ENCODE data around the gene SLC25A14.

The SLC25A14 gene

DNA sequence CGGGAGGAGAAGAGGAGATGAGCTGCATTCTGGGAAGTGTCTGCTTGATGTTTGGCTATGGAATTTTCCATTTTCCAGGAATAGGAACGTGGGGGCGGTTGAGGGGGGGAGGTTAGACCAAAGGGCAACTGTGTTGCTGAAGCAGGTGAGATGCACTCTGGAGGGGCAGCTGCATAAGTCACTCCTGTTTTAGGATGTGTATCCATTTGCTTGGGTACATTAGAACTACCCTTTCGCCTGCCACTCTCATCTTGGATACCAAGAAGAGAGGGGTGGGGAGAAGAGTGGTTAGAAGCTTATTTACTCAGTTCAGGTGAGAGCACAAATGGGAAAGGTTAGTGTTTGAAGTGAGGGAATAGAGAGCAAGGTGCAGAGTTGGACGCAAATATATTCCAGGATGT lies 46.7 kb downstream of the SLC25A14 start:
- TF ChIP-seq, protein P1, sequence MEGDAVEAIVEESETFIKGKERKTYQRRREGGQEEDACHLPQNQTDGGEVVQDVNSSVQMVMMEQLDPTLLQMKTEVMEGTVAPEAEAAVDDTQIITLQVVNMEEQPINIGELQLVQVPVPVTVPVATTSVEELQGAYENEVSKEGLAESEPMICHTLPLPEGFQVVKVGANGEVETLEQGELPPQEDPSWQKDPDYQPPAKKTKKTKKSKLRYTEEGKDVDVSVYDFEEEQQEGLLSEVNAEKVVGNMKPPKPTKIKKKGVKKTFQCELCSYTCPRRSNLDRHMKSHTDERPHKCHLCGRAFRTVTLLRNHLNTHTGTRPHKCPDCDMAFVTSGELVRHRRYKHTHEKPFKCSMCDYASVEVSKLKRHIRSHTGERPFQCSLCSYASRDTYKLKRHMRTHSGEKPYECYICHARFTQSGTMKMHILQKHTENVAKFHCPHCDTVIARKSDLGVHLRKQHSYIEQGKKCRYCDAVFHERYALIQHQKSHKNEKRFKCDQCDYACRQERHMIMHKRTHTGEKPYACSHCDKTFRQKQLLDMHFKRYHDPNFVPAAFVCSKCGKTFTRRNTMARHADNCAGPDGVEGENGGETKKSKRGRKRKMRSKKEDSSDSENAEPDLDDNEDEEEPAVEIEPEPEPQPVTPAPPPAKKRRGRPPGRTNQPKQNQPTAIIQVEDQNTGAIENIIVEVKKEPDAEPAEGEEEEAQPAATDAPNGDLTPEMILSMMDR (IDR thresholded peaks at IDR 0.05; ENCODE audit: unreplicated experiment in 3 of 3): no peak
- Mint-ChIP-seq H3K36me3 (ENCODE audit: low read depth) (no peaks in the 10 kb centered on the region), H3K4me1 (no peaks in the 10 kb centered on the region), H3K9me3 (peaks cover 2% of the 10 kb centered on the region), H3K27me3 (ENCODE audit: low read depth) (peaks cover 5% of the 10 kb centered on the region), H3K27ac (no peak overlapping the region), H3K4me3 (no peak overlapping the region)

DNA sequence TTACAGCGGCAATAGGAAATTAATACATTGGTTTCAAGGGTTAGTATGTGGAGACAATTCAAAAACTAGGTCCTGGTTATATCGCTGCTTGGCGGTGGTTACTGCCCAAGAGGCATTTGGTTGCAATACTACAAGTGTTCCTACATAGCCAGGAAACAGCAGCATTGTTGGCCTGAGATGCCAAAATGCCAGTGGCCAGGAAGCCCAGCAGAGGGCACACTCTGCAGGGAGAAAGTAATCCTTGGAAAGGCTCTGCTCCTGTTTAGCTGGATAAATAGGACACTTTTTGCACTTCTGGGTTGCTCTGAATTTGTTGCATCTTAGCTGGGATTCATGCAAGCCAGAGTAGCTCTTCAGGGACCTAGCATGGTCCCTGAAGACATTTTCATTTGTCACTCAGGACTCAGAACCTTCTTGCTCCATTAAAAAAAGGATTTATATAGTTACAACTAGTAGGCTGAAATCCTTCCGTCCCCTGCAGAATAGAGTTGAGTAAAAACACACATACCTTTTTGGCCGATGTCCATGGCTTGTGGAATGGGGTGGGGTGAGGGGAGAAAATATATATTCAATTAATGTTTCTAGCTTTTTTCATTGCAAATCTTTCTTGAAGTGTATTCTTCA lies 53.8 kb downstream of the SLC25A14 start:
- Mint-ChIP-seq H3K27ac (no peak overlapping the region), H3K9me3 (peaks cover 2% of the 10 kb centered on the region), H3K27me3 (ENCODE audit: low read depth) (no peaks in the 10 kb centered on the region), H3K4me1 (peaks cover 6% of the 10 kb centered on the region), H3K36me3 (ENCODE audit: low read depth) (no peaks in the 10 kb centered on the region), H3K4me3 (no peak overlapping the region)
- TF ChIP-seq, protein P1 (IDR thresholded peaks at IDR 0.05; ENCODE audit: unreplicated experiment in 3 of 3): peak; percentile 74 to 80 (median 76)

DNA sequence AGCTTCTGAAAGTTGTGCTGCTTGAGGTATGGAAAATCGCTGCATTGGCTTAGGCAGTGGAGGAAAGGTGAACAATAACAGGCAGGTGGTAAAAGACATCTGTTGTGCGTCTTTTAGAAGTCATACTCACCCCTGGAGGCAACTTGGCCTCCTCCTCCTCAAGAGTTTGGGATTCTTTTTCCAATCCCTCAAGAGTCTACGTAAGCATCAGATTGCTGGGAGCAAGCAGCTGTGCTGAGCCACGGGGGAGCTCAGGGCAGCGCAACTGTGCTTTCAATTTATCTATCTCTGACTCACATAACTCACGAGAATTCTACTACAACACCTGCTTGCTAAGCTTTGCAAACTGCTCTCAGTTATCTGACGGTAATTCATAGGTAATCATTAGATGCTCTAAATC lies 55.6 kb downstream of the SLC25A14 start:
- Mint-ChIP-seq H3K36me3 (ENCODE audit: low read depth) (no peaks in the 10 kb centered on the region), H3K27ac (no peak overlapping the region), H3K4me3 (no peak overlapping the region), H3K9me3 (no peaks in the 10 kb centered on the region), H3K27me3 (ENCODE audit: low read depth) (no peaks in the 10 kb centered on the region), H3K4me1 (peaks cover 6% of the 10 kb centered on the region)
- TF ChIP-seq, protein P1 (IDR thresholded peaks at IDR 0.05; ENCODE audit: unreplicated experiment in 3 of 3): no peak

DNA sequence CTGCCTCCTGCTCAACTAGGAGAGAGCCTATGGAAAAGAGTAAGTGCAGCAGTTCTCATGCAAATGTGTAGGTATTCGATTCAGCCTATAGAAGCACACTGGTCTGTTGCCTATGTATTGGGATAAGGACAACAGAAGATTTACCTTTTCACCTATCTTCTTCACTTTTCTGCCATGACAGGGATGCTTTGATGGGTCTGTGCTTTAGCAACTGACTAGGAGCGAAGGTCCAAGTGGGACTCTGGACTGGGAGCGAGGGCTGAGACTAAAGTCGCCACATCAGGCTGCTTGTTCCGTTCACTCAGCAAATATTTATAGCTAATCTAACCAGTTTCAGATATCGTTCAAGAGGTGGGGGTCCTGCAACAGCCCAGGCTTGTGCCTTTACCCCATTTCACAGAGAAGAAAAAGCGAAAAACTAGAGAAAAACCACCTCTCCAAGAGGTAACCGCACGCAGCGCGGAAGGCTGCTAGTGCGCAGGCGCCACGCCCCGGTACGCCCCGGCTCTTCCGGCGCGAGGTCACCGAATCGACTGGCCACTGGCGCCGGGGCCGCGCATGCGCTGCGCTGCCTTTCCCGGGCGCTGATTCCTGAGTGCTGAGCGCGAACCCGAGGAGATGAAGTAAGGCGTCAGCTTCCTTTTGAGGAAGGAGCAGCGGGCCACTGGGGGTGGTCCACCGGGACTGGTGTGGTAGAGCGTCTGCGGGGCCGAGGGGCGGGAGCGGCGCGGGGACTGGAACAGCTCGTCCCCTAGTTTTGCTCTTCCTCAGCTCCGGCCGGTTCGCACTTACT lies 61.9 kb downstream of the SLC25A14 start, which contains the start of gene RBMX2:
RBMX2 (plus strand) TSS at position 573 of the 793 bp plus-strand sequence; CDS start at position 619, 46 bp downstream.
- H3K9me3 Mint-ChIP-seq: no peaks in the 10 kb centered on the region
- peak within 1 kb of the TSS; percentile 86 to 92 (median 91) for H3K4me3 Mint-ChIP-seq
- H3K4me1 Mint-ChIP-seq: no peaks in the 10 kb centered on the region
- peaks cover 3% of the 10 kb centered on the region for H3K27me3 Mint-ChIP-seq (ENCODE audit: low read depth)
- TF ChIP-seq, protein P1 (IDR thresholded peaks at IDR 0.05; ENCODE audit: unreplicated experiment in 3 of 3): no peak
- H3K36me3 Mint-ChIP-seq (ENCODE audit: low read depth): peaks cover 13% of the 10 kb centered on the region
- H3K27ac Mint-ChIP-seq: peak within 1 kb of the TSS; percentile 78 to 97 (median 88)

GRCh38 chrX:130402208-130402684 lies 62.5 kb downstream of the SLC25A14 start:
- peak overlapping the region; percentile 9 to 81 (median 20) for H3K27ac Mint-ChIP-seq
- H3K36me3 Mint-ChIP-seq (ENCODE audit: low read depth): peaks cover 13% of the 10 kb centered on the region
- H3K4me3 Mint-ChIP-seq: peak overlapping the region; percentile 86 to 92 (median 91)
- no peaks in the 10 kb centered on the region for H3K9me3 Mint-ChIP-seq
- no peaks in the 10 kb centered on the region for H3K4me1 Mint-ChIP-seq
- H3K27me3 Mint-ChIP-seq (ENCODE audit: low read depth): peaks cover 3% of the 10 kb centered on the region
- TF ChIP-seq, protein P1 (IDR thresholded peaks at IDR 0.05; ENCODE audit: unreplicated experiment in 3 of 3): no peak
